H9 (cell line): ENCODE data around the gene PARD3. TPM values are rescaled to one million over a fixed set of nuclear protein-coding genes. Genes with fewer than 3 reads are reported as not detected.

Source experiments
- DNase-seq: peaks from one replicate; pipeline ENCODE4 v3.0.0-alpha.2; 2017
- H2AFZ ChIP-seq: one replicate; pipeline ENCODE4 v1.6.1; 2013; ENCODE audit warnings: mild to moderate bottlenecking, low read length, control low read depth, moderate library complexity
- H2AK5ac ChIP-seq: 2 replicates; pipeline ENCODE4 v1.6.1; 2013; ENCODE audit warnings: low read length, control low read depth, mixed read lengths; ENCODE audit not compliant: insufficient read length
- H2BK120ac ChIP-seq: one replicate; pipeline ENCODE4 v1.6.1; 2013; ENCODE audit warnings: low read depth, mild to moderate bottlenecking, low read length, control low read depth, inconsistent platforms; ENCODE audit not compliant: poor library complexity, severe bottlenecking
- H2BK12ac ChIP-seq: 2 replicates; pipeline ENCODE4 v1.6.1; 2013; ENCODE audit warnings: low read length, control low read depth, mixed read lengths, low read depth; ENCODE audit not compliant: insufficient read length
- H2BK15ac ChIP-seq: 2 replicates; pipeline ENCODE4 v1.6.1; 2013; ENCODE audit warnings: low read depth, low read length, control low read depth
- H2BK20ac ChIP-seq: one replicate; pipeline ENCODE4 v1.6.1; 2013; ENCODE audit warnings: low read depth, mild to moderate bottlenecking, low read length, control low read depth, inconsistent platforms; ENCODE audit not compliant: poor library complexity, severe bottlenecking
- H2BK5ac ChIP-seq: 2 replicates; pipeline ENCODE4 v1.6.1; 2013; ENCODE audit warnings: low read length, control low read depth, mixed read lengths; ENCODE audit not compliant: insufficient read length
- H3K14ac ChIP-seq: 2 replicates; pipeline ENCODE4 v1.6.1; 2013; ENCODE audit warnings: low read length, control low read depth; ENCODE audit not compliant: insufficient read depth
- H3K18ac ChIP-seq: 2 replicates; pipeline ENCODE4 v1.6.1; 2013; ENCODE audit warnings: low read depth, mild to moderate bottlenecking, mixed read lengths, low read length, control low read depth; ENCODE audit not compliant: insufficient read length
- H3K23ac ChIP-seq: 2 replicates; pipeline ENCODE4 v1.6.1; 2013; ENCODE audit warnings: low read length, control low read depth, mixed read lengths, low read depth; ENCODE audit not compliant: insufficient read length
- H3K23me2 ChIP-seq: 2 replicates; pipeline ENCODE4 v1.6.1; 2013; ENCODE audit warnings: low read depth, mild to moderate bottlenecking, mixed read lengths, low read length, control low read depth; ENCODE audit not compliant: insufficient read length, poor library complexity, severe bottlenecking
- H3K27ac ChIP-seq: 2 replicates; pipeline ENCODE4 v1.5.1; 2013; ENCODE audit warnings: low read length, control low read depth, mixed read lengths, low read depth; ENCODE audit not compliant: insufficient read length
- H3K27me3 ChIP-seq: 2 replicates; pipeline ENCODE4 v1.6.1; 2013; ENCODE audit warnings: low read length, control low read depth, inconsistent platforms; ENCODE audit not compliant: insufficient read depth
- H3K4ac ChIP-seq: 2 replicates; pipeline ENCODE4 v1.6.1; 2013; ENCODE audit warnings: low read depth, mild to moderate bottlenecking, control low read depth, inconsistent platforms, low read length, moderate library complexity
- H3K4me1 ChIP-seq: 2 replicates; pipeline ENCODE4 v1.6.1; 2013; ENCODE audit warnings: low read length, control low read depth, inconsistent platforms; ENCODE audit not compliant: insufficient read depth
- H3K4me2 ChIP-seq: 2 replicates; pipeline ENCODE4 v1.6.1; 2013; ENCODE audit warnings: low read length, control low read depth, mixed read lengths; ENCODE audit not compliant: insufficient read length, insufficient read depth
- H3K56ac ChIP-seq: 2 replicates; pipeline ENCODE4 v1.6.1; 2013; ENCODE audit warnings: low read depth, mild to moderate bottlenecking, mixed read lengths, low read length, control low read depth; ENCODE audit not compliant: insufficient read length
- H3K79me1 ChIP-seq: 2 replicates; pipeline ENCODE4 v1.6.1; 2013; ENCODE audit warnings: low read depth, mild to moderate bottlenecking, moderate library complexity, low read length, control low read depth, inconsistent platforms; ENCODE audit not compliant: insufficient read depth, poor library complexity, severe bottlenecking
- H3K79me2 ChIP-seq: 2 replicates; pipeline ENCODE4 v1.6.1; 2013; ENCODE audit warnings: low read length, control low read depth, inconsistent platforms; ENCODE audit not compliant: insufficient read depth
- H3K9ac ChIP-seq: 2 replicates; pipeline ENCODE4 v1.6.1; 2013; ENCODE audit warnings: low read length, control low read depth, mixed read lengths; ENCODE audit not compliant: insufficient read length; ENCODE audit errors: extremely low read depth
- H3K9me3 ChIP-seq: one replicate; pipeline ENCODE4 v1.6.1; 2013; ENCODE audit warnings: low read depth, low read length, inconsistent platforms; ENCODE audit not compliant: control insufficient read depth
- H3T11ph ChIP-seq: one replicate; pipeline ENCODE4 v1.6.1; 2013; ENCODE audit warnings: mild to moderate bottlenecking, low read length, control low read depth, inconsistent platforms
- H4K20me1 ChIP-seq: one replicate; pipeline ENCODE4 v1.6.1; 2013; ENCODE audit not compliant: control insufficient read depth, insufficient read length, insufficient read depth
- H4K5ac ChIP-seq: 2 replicates; pipeline ENCODE4 v1.6.1; 2013; ENCODE audit warnings: low read depth, mild to moderate bottlenecking, mixed read lengths, low read length, control low read depth; ENCODE audit not compliant: insufficient read length
- H4K8ac ChIP-seq: replicated peaks from 2 replicates; pipeline ENCODE4 v1.6.1; 2013; ENCODE audit warnings: low read length, control low read depth, mixed read lengths, low read depth; ENCODE audit not compliant: insufficient read length
- H4K91ac ChIP-seq: 2 replicates; pipeline ENCODE4 v1.6.1; 2013; ENCODE audit warnings: low read depth, mild to moderate bottlenecking, moderate library complexity, mixed read lengths, low read length, control low read depth; ENCODE audit not compliant: insufficient read length
- H3K27ac Mint-ChIP-seq, 3 experiments: 2 replicates in 2 of 3; 3 replicates in 1 of 3; pipeline ENCODE4 v1.8.0; 2020 to 2021; ENCODE audit warnings: mixed read lengths in 3 of 3, mild to moderate bottlenecking in 1 of 3, moderate library complexity in 1 of 3
- H3K27me3 Mint-ChIP-seq: 2 replicates; pipeline ENCODE4 v1.8.0; 2021; ENCODE audit warnings: low read depth, mild to moderate bottlenecking, moderate library complexity, mixed read lengths
- H3K36me3 Mint-ChIP-seq, 3 experiments: 2 replicates in 2 of 3; 3 replicates in 1 of 3; pipeline ENCODE4 v1.8.0; 2020 to 2021; ENCODE audit warnings: low read depth in 3 of 3, mixed read lengths in 3 of 3; ENCODE audit not compliant: insufficient read depth in 1 of 3
- H3K4me1 Mint-ChIP-seq, 2 experiments: 2 replicates each; pipeline ENCODE4 v1.8.0; 2020; ENCODE audit warnings: mixed read lengths in 2 of 2
- H3K4me3 Mint-ChIP-seq, 2 experiments: 2 replicates in 1 of 2; 3 replicates in 1 of 2; pipeline ENCODE4 v1.8.0; 2020 to 2021; ENCODE audit warnings: mild to moderate bottlenecking in 2 of 2, mixed read lengths in 2 of 2, moderate library complexity in 1 of 2
- H3K9me3 Mint-ChIP-seq, 2 experiments: 2 replicates in 1 of 2; 3 replicates in 1 of 2; pipeline ENCODE4 v1.8.0; 2020; ENCODE audit warnings: mild to moderate bottlenecking in 2 of 2, mixed read lengths in 2 of 2, moderate library complexity in 1 of 2
- WGBS: extraction: QIAGEN DNeasy Blood & Tissue Kit; methylation state at CpG from one replicate; pipeline ENCODE4 v1.1.7; 2013; ENCODE audit warnings: missing lambda C conversion rate, low lambda C conversion rate, mixed read lengths; ENCODE audit not compliant: insufficient read length; ENCODE audit errors: extremely low coverage; 5-methylcytosine and 5-hydroxymethylcytosine counted together
- total RNA-seq: library from RNA; stranded (reverse); gene quantifications from 2 replicates; pipeline ENCODE4 v1.2.1, GENCODE V29; 2021
- TF ChIP-seq, protein P1 (sequence below): fragments of 200-600 bp; sonication (generic); conservative IDR thresholded peaks from 3 replicates; pipeline ENCODE4 v1.8.0; 2021; ENCODE audit warnings: antibody characterized with exemption, mild to moderate bottlenecking

The PARD3 gene
- total RNA-seq, 1 experiment from 2014 or later: 44.7 TPM

DNA sequence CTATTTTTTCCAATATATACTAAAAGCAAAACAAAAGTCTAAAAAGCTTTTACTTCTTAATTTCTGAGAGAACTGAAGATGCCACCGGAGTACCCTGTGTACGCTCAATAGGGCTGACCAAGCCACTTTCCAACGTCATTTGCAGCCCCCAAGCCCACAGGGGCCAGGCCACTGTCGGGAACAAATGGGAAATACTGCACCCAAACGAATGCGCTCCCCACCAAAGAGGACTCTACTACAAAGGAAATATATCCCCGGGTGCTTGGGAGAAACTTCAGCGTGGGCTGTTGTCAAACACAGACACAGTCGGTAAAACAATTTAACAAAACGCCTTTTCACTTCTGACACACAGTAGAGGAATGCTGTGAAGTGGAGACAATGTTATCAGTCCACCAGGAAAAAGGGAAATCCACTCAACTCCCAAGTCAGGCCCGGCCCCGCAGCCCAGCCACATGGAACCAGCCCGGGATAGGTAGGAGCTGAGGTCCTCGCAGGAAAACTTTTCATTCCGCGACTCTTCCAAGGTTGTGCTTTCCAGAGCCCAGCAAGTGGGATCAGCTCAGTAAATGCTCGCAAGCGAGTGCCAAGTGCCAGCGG, 1.4 kb downstream of the PARD3 start:
- Histone ChIP-seq H3K18ac (no peak overlapping the region), H3K79me2 (peaks cover 24% of the 10 kb centered on the region; the same call in 1 of the 2 replicates), H3K79me1 (peaks cover 7% of the 10 kb centered on the region), H2BK15ac (no peak overlapping the region), H2BK5ac (no peak overlapping the region), H3K4me2 (peak overlapping the region; percentile 75), H3K56ac (no peak overlapping the region), H2AK5ac (no peak overlapping the region), H4K20me1 (no peaks in the 10 kb centered on the region), H3K9me3 (no peaks in the 10 kb centered on the region), H2BK12ac (no peak overlapping the region), H3K23me2 (peaks cover 14% of the 10 kb centered on the region), H3K4me1 (peaks cover 10% of the 10 kb centered on the region; the same call in 1 of the 2 replicates), H3K14ac (peak overlapping the region; percentile 67; the same call in 1 of the 2 replicates), H4K8ac (no peak overlapping the region), H2BK120ac (no peak overlapping the region), H3K9ac (peak overlapping the region; percentile 71), H3K4ac (no peak overlapping the region), H4K5ac (no peak overlapping the region), H2AFZ (no peak overlapping the region), H3K27me3 (peaks cover 5% of the 10 kb centered on the region; the same call in 1 of the 2 replicates), H4K91ac (no peak overlapping the region), H2BK20ac (no peak overlapping the region), H3K23ac (no peak overlapping the region), H3T11ph (no peak overlapping the region), H3K27ac (no peak overlapping the region)
- Mint-ChIP-seq H3K4me1 (peaks cover 56% of the 10 kb centered on the region in 2 experiments), H3K9me3 (no peaks in the 10 kb centered on the region), H3K27ac (peak overlapping the region in 2 of 3 experiments; percentile 84 to 86; a peak in 4 of 7 replicates), H3K36me3 (no peaks in the 10 kb centered on the region), H3K4me3 (peak overlapping the region; percentile 89 to 92), H3K27me3 (peaks cover 35% of the 10 kb centered on the region)
- TF ChIP-seq, protein P1, sequence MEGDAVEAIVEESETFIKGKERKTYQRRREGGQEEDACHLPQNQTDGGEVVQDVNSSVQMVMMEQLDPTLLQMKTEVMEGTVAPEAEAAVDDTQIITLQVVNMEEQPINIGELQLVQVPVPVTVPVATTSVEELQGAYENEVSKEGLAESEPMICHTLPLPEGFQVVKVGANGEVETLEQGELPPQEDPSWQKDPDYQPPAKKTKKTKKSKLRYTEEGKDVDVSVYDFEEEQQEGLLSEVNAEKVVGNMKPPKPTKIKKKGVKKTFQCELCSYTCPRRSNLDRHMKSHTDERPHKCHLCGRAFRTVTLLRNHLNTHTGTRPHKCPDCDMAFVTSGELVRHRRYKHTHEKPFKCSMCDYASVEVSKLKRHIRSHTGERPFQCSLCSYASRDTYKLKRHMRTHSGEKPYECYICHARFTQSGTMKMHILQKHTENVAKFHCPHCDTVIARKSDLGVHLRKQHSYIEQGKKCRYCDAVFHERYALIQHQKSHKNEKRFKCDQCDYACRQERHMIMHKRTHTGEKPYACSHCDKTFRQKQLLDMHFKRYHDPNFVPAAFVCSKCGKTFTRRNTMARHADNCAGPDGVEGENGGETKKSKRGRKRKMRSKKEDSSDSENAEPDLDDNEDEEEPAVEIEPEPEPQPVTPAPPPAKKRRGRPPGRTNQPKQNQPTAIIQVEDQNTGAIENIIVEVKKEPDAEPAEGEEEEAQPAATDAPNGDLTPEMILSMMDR: no peak
- WGBS: no CpG with 5 or more reads among the region's 19 CpGs
- no peak for DNase-seq
